AG04449 (cell line): Measurements from ENCODE around the gene ZNF511.
A peak's percentile ranks its signal among the peaks of the same experiment; 100 is the strongest.

Experiments
- CTCF ChIA-PET: fragments of 350-600 bp; formaldehyde crosslinking; extraction: SDS; loops from one replicate; lab custom pipeline; 2021; ENCODE audit warnings: antibody characterized with exemption; lab: Yijun Ruan, JAX
- POLR2A ChIA-PET: fragments of 400-600, 350-600 bp; formaldehyde crosslinking; extraction: SDS; loops from one replicate; lab custom pipeline; 2020; ENCODE audit warnings: antibody characterized with exemption, inconsistent platforms; lab: Yijun Ruan, JAX
- DNase-seq: peaks from one replicate; pipeline ENCODE4 v3.0.0-alpha.2; 2010; ENCODE audit warnings: low read depth, low spot score
- H3K4me3 ChIP-seq: 2 replicates; pipeline ENCODE4 v1.5.1; 2011; ENCODE audit warnings: low read depth, mild to moderate bottlenecking, control low read depth, low read length
- TF ChIP-seq, protein P1 (sequence below): IDR thresholded peaks from one replicate; pipeline ENCODE4 v1.5.1; 2011; ENCODE audit warnings: mild to moderate bottlenecking, moderate library complexity, low read length, control low read depth, inconsistent platforms; ENCODE audit not compliant: insufficient read depth; ENCODE audit errors: missing control alignments

ZNF511 gene

DNA sequence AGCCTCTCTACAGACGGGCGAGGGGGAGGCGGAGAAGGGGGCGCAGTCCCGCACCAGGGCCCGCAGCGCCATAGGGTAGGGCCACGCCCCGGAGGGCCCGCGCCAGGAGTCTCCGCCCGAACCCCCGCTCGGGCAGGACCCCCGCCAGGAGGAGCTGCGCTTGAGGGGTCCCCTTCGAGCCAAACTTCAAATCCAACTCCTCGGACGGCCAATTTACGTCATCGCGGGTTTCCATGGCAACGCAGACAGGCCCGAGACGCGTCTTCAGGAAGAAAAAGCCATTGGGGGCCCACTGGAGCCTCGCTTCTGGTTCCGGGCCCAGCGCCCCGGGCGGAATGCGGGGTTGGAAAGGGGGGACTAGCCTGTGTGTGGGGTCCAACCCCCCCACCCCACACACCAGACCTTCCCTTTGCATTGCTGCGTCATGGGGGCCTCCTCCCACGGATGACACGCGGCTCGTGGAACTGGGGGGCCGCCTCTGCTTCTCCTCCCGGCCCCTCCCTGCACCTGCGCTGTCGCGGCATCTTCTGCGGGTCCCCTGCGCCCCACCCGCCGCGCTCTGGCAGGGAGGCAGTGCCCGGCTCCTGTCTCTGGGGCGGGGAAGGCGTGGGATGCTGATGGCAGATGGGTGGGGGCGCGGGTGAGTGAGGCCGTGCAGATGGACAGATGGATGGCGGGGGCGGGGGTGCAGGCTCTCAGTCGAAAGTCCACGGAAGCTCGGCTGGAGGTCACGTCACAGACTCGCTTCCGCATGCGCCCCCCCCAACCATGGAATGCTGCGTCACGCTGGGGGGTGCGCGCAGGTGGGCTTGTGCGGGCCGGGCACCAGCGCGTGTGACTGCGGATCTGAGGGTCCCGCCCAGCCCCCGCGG, 26.8 kb downstream of the ZNF511 start:
- ChIA-PET POLR2A (no interaction called here), CTCF (interaction anchor here (1.1 to 1.2 kb wide), 2 partner anchors 8 to 186 kb away, joined by 3 to 4 read pairs; no protein-coding TSS in a partner anchor)
- TF ChIP-seq, protein P1, sequence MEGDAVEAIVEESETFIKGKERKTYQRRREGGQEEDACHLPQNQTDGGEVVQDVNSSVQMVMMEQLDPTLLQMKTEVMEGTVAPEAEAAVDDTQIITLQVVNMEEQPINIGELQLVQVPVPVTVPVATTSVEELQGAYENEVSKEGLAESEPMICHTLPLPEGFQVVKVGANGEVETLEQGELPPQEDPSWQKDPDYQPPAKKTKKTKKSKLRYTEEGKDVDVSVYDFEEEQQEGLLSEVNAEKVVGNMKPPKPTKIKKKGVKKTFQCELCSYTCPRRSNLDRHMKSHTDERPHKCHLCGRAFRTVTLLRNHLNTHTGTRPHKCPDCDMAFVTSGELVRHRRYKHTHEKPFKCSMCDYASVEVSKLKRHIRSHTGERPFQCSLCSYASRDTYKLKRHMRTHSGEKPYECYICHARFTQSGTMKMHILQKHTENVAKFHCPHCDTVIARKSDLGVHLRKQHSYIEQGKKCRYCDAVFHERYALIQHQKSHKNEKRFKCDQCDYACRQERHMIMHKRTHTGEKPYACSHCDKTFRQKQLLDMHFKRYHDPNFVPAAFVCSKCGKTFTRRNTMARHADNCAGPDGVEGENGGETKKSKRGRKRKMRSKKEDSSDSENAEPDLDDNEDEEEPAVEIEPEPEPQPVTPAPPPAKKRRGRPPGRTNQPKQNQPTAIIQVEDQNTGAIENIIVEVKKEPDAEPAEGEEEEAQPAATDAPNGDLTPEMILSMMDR, result no peak
- DNase-seq, result no peak
- H3K4me3 ChIP-seq, result peak overlapping the region; percentile 34

DNA sequence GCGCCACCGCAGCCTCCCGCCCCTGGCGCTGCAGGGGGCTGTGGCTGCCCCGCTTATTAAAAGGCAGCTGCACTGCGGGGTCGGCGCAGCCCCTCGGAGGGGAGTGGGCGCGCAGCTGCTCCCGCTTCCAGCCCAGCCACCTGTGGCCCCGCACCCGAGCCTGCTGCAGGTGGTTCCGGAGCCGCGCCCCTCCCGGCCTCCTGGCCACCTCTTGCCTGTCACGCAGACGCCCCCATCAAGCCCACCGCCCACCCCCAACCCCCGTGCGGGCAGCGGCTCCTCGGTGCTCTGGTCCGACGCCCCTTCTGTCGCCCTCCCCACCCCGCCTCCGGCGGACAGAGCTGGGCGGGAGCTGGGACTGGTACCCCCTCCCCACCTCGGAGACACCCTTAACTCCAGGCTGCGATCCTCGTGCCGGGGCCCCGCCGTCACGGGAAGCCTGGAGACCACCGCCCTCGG, 27.4 kb downstream of the ZNF511 start:
- CTCF ChIA-PET, result interaction anchor here (1.1 kb wide), 1 partner anchor 8 kb away, joined by 4 read pairs; no protein-coding TSS in a partner anchor
- POLR2A ChIA-PET, result interaction anchor here (0.6 kb wide), 1 partner anchor 9 kb away, joined by 3 read pairs; no protein-coding TSS in a partner anchor
- TF ChIP-seq, protein P1, result no peak
- no peak for DNase-seq
- H3K4me3 ChIP-seq, result no peak overlapping the region

DNA sequence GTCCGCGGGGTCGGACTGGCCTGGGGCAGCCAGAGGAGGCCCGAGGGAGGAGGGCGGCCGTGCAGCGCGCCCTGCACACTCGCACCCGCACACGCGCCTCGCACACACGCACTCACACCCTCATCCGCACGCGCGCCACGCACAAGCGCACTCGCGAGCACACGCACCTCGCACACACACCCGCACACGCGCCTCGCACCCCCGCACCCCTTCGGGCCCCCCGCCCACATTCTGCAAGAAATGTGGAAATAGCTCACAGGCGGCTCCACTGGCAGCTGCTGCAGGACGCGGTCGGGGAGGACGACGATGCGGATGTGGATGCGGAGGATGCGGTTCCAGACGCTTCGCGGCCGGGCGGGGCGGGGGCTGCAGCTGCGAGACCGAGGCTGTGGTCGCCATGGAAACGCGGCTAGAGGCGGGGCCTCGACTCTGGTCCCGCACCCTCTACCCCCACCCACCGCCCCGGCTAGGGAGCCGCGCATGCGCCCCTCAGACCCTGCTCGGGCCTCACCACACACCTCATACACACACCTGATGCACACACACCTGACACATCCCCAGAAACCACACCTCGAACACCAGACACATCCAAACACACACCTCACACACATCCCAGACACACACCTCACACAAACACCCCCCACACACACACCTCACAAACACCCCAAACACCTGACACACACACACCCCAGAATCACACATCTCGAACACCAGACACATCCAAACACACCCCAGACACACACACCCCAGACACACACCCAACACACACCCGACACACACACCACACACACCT, 28.1 kb downstream of the ZNF511 start, which contains the start of gene CALY:
Gene CALY (minus strand): TSS at position 320 of the 793 bp plus-strand sequence. CDS start 7,907 bp downstream, outside the sequence.
- no peak within 1 kb of the TSS; the same call in none of the 2 replicates for H3K4me3 ChIP-seq
- POLR2A ChIA-PET, result interaction anchor here (0.6 kb wide), 1 partner anchor 9 kb away, joined by 3 read pairs; no protein-coding TSS in a partner anchor
- TF ChIP-seq, protein P1, result no peak
- CTCF ChIA-PET, result interaction anchor here (1.1 kb wide), 1 partner anchor 9 kb away, joined by 4 read pairs; no protein-coding TSS in a partner anchor
- DNase-seq, result no peak

DNA sequence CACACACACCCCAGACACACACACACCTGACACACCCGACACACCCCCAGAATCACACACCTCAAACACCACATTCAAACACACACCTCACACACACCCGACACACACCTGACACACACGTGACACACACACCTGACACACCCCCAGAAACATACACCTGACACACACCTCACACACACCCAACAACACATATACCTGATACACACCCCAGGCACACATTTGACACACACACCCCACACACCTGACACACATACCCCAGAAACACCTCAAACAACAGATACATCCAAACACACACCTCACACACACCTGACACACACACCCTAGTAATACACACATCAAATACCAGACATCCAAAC, 28.6 kb downstream of the ZNF511 start:
- POLR2A ChIA-PET, result no interaction called here
- H3K4me3 ChIP-seq, result no peak overlapping the region
- CTCF ChIA-PET, result no interaction called here
- TF ChIP-seq, protein P1, result no peak
- DNase-seq, result no peak

DNA sequence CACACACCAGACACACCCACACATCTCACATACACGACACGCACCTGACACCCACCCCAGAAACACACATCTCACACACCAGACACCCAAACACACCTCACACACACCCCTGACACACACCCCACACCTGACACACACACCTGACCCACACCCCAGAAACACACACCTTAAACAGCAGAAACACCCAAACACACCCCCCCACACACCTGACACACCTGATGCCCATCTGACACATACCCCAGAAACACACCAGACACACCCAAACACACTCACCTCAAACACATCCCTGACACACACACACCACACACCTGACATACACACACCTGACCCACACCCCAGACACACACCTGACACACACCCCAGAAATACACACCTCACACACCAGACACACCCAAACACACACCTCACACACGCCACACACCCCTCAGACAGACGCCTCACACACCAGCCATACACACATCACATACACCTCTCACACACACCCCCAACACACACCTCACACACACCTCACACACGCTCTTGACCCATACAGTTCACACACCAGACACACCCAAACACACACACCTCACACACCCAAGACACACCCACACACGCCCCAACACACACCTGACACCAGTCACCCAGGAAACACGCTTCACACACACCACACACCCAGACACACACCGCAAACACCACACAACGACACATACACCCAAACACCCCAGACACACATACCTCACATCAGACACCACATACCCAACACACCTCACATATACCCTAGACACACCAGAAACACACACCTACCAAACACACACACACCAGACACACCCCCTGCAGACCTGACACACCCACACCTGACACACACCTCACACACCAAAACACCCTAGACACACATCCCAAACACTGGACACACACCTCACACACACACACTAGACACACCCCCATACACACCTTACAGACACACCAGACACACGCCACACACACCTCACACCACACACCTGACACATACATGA, 29.7 kb downstream of the ZNF511 start:
- ChIA-PET CTCF (no interaction called here), POLR2A (no interaction called here)

More for the DNA sequence above, 29.7 kb downstream of the ZNF511 start:
- no peak overlapping the region for H3K4me3 ChIP-seq
- TF ChIP-seq, protein P1, result no peak
- DNase-seq, result no peak
